Measurements from ENCODE around the gene GARIN3. TPM values are rescaled to one million over a fixed set of nuclear protein-coding genes. Genes with fewer than 3 reads are reported as not detected.

GARIN3 gene
- total RNA-seq, 4 donors from 2014 or later: not detected

DNA sequence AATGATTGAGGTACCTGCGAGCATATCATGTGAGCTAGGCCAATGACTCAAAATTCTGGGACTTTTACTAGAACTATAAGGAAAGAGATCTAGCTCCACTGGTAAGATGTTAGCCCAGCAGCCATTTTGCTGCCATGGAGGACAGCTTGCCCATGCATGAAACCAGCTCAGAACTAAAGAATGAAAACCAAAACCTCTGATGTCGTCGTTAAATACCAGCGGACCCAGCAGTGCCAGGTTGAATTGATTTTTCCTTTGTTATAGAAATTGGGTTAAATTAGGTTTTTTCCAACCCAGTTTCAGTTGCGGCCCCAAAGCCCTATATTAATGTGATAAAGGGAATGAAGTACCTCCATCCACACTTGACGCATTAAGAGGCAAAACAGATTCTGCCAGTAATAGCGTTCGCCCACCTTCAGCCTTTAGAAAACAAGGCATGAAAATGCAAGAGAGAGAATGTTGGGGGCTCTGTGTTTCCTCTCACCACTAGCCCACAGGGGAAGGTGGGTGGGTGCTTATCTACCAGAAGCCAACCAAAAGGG is 9.1 kb upstream of the GARIN3 start:
- Histone ChIP-seq H3K36me3 (no peaks in the 10 kb centered on the region), H3K27ac (no peak overlapping the region), H3K4me3 (no peak overlapping the region), H3K9me3 (no peaks in the 10 kb centered on the region), H3K27me3 (no peaks in the 10 kb centered on the region), H3K4me1 (no peaks in the 10 kb centered on the region)
- TF ChIP-seq, protein P1, sequence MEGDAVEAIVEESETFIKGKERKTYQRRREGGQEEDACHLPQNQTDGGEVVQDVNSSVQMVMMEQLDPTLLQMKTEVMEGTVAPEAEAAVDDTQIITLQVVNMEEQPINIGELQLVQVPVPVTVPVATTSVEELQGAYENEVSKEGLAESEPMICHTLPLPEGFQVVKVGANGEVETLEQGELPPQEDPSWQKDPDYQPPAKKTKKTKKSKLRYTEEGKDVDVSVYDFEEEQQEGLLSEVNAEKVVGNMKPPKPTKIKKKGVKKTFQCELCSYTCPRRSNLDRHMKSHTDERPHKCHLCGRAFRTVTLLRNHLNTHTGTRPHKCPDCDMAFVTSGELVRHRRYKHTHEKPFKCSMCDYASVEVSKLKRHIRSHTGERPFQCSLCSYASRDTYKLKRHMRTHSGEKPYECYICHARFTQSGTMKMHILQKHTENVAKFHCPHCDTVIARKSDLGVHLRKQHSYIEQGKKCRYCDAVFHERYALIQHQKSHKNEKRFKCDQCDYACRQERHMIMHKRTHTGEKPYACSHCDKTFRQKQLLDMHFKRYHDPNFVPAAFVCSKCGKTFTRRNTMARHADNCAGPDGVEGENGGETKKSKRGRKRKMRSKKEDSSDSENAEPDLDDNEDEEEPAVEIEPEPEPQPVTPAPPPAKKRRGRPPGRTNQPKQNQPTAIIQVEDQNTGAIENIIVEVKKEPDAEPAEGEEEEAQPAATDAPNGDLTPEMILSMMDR (IDR thresholded peaks at IDR 0.05): no peak
- TF ChIP-seq POLR2A (IDR thresholded peaks at IDR 0.05): no peak
- DNase-seq: no peak
- intact Hi-C loops (cut with DNase I; ENCODE audit: low total_unique reads): no loop called here

DNA sequence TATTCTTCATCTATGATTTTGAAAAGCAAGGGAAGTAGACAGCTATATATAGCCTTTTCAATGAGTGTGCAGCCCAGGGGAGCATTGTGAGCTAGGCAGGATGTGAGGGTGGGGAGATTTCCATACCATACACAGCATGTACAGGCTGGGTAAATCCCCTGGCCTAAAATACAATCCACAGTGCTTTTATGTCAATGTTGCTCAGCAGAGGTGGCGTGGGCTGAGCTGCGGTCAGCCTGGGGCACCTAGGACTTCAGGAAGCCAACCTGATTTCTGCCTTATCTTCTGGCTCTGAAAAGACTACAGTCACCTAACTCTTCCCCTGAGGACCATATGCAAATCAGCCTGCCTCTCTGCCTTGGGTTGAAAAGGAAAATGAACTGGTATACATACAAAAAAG is 6.3 kb upstream of the GARIN3 start:
- DNase-seq: no peak
- Histone ChIP-seq H3K4me1 (no peaks in the 10 kb centered on the region), H3K36me3 (no peaks in the 10 kb centered on the region), H3K27ac (no peak overlapping the region), H3K9me3 (no peaks in the 10 kb centered on the region), H3K4me3 (no peak overlapping the region), H3K27me3 (no peaks in the 10 kb centered on the region)
- TF ChIP-seq POLR2A (IDR thresholded peaks at IDR 0.05): no peak
- TF ChIP-seq, protein P1 (IDR thresholded peaks at IDR 0.05): no peak
- intact Hi-C loops (cut with DNase I; ENCODE audit: low total_unique reads): no loop called here

DNA sequence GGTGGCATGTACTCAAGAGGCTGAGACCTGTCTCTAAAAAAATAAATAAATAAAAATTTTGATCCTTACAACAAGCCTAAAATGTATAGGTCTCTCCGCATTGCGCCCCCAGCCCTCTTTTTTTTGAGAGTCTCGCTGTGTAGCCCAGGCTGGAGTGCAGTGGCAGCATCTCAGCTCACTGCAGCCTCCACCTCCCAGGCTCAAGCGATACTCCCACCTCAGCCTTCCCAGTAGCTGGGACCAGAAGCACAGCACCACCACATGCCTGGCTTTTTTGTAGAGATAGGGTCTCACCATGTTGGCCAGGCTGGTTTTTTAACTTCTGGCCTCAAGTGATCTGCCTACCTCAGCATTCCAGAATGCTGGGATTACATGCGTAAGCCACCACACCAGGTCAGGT is 2.2 kb upstream of the GARIN3 start:
- H3K27me3 ChIP-seq: no peaks in the 10 kb centered on the region
- no peak for TF ChIP-seq POLR2A (IDR thresholded peaks at IDR 0.05)
- TF ChIP-seq, protein P1 (IDR thresholded peaks at IDR 0.05): no peak
- intact Hi-C loops (cut with DNase I; ENCODE audit: low total_unique reads): no loop called here

DNA sequence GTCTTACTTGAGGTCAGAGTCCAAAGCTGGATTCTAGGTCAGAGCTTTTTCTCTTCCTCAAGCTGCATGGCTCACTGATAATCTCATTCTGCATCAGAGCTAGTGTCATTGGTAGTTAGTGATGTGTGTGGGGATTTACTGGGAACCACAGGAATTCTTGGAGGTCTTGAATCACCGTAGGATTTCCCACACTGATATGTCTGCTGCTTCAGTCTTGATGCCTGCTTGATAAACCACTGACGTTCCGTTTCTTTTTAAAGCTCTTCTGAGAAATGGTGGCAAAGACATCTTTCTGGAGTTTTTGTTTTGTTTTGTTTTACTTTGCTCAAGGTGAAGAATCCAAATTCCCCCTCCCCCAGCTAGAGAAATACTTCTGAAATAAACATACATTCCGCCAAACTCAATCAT is 1.2 kb upstream of the GARIN3 start:
- H3K9me3 ChIP-seq: no peaks in the 10 kb centered on the region
- TF ChIP-seq, protein P1 (IDR thresholded peaks at IDR 0.05): no peak
- no peak for TF ChIP-seq POLR2A (IDR thresholded peaks at IDR 0.05)
- H3K27me3 ChIP-seq: no peaks in the 10 kb centered on the region
- H3K4me3 ChIP-seq: no peak overlapping the region
- intact Hi-C loops (cut with DNase I; ENCODE audit: low total_unique reads): no loop called here
- H3K36me3 ChIP-seq: no peaks in the 10 kb centered on the region
- no peak overlapping the region for H3K27ac ChIP-seq
- DNase-seq: no peak
- no peaks in the 10 kb centered on the region for H3K4me1 ChIP-seq

More for the DNA sequence above, 2.2 kb upstream of the GARIN3 start:
- Histone ChIP-seq H3K36me3 (no peaks in the 10 kb centered on the region), H3K4me1 (no peaks in the 10 kb centered on the region), H3K4me3 (no peak overlapping the region), H3K9me3 (no peaks in the 10 kb centered on the region), H3K27ac (no peak overlapping the region)
- DNase-seq: no peak

DNA sequence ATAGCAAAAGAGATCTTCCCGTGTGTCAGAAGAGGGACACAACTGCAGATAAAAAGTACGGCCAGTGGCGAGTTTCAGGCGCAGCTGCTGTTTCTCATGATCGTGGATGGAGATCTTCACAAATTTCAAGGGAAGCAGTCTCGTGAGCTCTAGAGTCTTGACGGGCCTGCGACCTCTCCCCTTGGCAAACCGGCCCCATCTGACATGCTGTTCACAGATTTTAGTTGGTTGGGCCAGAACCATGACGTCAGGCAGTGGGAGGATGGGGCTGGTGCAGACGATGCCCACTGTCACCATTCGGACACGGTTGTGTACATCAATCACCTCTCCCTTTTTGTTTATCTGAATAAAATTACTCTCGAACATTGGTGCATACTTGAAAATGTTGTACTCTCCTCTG is 396 bp downstream of the GARIN3 start:
- H3K4me1 ChIP-seq: no peaks in the 10 kb centered on the region
- DNase-seq: no peak
- no peaks in the 10 kb centered on the region for H3K27me3 ChIP-seq
- intact Hi-C loops (cut with DNase I; ENCODE audit: low total_unique reads): no loop called here
- H3K27ac ChIP-seq: no peak overlapping the region
- H3K4me3 ChIP-seq: no peak overlapping the region
- TF ChIP-seq, protein P1 (IDR thresholded peaks at IDR 0.05): no peak
- TF ChIP-seq POLR2A (IDR thresholded peaks at IDR 0.05): no peak
- no peaks in the 10 kb centered on the region for H3K9me3 ChIP-seq
- H3K36me3 ChIP-seq: no peaks in the 10 kb centered on the region
